Stimulated activated CD4-positive, alpha-beta T cell treated with anti-CD3 and anti-CD28 coated beads, Interleukin-4, amount 100 ng/mL, for 1 hour (primary cell): ENCODE results near the gene OBSL1.

Experiments used
- DNase-seq: peaks from one replicate; pipeline ENCODE4 v3.0.0-alpha.2; 2020

The OBSL1 gene

DNA sequence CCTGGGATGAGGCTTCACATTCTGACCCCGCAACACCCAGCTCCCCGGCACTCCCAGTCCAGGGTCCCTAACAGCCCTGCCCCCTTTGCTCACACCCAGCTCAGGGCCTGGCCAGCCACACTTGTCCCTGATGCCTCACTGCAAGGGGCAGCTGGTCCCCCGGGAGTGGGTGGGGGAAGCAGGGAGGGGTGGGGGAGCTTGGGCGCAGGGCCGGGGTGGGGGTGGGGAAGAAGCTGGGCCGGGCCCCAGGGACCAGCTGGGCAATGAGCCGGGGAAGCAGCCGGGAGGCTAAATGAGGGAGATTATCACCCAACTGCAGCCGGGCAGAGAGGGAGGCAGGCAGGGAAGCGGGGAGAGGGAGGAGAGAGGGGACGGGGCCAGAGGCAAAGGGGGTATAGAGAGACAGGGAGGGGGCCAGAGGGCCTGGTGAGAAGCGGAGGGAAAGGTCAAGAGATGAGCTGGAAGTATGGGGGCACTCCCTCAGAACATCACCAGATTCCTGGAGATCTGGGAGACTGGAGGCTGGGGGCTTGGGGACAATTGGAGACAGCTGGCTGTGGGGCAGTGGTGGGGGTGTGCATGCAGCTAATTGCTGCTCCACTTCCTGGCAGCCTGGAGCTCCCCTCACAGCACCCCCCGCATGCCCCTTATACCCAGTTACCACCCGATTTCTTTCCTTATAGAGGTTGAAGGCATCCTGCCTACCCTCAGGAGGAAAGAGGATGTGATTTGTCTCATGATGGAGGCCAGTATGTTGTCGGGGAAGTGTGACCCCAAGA lies 59.6 kb downstream of the OBSL1 start:
- no peak for DNase-seq

DNA sequence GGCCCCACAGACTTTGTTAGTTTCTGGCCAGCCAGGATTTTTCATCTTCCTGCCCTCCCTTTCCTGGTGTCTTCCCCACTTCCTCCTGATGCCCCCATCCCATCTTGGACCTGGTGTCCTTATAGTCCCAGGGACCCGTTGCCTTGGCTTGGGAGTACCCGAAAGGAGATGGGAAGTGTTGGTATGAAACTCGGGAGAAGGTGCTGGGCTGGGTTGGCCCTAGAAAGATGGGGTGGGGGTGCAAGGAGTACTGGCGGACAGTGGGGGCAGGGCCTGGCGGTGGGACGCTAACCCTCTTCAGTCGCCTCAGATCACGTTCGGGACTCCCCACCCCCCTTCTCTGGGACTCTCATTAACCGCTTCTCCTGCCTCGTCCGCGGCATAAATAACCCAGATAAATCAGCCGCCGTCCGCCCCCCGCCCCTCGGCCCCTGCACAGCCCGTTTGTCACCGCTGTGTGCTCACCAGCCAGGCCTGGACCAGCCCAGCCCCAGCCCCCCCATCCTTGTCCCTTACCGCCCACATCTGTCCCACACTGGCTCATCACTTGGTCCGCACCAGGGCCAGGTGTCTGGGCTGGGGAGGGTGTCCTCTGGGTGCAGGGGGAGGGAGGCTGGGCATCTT lies 60.7 kb downstream of the OBSL1 start:
- DNase-seq: no peak

DNA sequence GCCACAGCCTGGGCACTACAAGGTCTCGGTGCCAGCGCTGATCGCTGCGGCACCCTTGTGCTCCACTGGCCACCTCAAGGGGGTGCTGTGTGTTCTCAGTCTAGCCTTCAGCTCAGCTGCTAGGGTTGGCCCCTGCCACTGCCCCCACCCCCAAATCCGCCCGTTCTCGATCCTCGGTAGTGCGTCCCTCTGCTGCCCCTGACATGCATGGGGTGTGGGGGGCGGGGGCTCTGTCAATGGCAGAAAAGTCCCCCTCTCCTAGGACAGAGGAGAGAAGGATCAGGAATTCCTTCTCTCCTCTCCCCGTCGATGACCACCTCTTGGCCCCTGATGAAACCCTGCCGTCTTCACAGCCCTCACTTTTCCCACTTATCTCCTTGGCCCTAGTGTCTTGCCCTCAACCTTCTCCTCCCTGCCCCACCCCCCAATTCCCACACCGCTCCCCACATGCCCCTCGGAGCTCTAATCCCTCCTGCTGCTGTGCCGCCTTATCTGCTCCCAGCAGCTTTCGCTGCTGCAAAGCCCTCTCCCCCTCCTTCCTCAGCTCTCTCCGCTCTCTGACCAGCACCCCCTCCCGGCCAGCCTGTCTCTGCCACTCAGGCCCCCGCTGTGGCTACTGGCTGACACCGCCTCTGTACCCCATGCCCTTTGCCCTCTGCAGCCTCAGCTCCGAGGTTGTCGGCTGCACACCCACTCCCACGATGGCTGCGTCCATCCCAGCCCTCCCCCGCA lies 61.4 kb downstream of the OBSL1 start:
- peak; percentile 57 for DNase-seq

DNA sequence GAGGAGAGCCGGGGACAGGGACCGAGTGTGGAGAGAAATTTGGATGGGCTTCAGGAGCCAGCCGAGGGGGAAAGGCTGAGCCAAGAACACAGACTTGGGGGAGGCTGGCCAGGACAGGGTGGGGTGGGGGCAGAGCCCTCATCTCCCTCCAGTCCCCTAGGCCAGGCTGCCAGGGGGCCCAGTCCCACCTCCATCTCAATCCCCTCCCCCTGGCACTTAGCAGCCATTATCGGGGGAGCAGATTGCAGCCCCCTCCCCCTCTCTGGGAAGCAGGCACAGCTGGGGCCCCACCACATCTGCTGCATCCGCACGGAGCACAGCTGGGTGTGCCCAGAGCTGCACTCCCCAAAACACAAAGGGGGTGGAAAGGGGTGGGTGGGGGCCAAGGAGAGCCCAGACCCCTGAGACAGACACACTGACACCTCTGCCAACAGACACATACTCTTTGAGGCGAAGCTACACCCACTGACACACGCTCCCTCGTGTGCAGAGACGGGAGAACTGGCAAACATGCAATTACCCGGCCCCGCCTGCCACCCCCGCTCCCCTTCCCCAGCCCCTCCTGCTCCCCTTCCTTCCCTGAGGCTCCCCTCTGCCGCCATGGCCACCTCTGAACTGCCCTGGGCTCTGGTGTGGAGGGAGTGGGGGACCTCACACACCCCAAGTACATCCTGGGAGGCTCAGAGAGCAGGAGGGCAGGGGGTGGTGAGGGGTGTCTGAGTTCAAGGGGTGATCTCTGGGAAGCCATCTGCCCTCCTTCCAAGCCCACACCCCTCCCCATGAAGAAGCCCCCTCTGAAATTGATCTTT lies 62.2 kb downstream of the OBSL1 start:
- DNase-seq: no peak

DNA sequence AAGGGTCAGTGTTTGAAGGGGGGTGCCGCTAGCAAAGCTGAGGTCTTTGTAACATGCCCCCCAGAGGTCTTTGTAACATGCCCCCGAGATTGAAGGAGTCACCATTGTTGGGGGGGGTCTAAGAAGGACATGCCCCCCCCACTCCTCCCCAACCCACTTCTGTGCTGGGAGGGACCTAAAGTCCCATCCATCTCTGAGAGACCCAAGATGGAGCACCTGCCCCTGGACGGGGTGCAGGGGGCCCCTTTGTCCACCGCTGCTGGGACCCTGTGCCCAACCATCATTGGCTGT lies 63.0 kb downstream of the OBSL1 start:
- DNase-seq: no peak

DNA sequence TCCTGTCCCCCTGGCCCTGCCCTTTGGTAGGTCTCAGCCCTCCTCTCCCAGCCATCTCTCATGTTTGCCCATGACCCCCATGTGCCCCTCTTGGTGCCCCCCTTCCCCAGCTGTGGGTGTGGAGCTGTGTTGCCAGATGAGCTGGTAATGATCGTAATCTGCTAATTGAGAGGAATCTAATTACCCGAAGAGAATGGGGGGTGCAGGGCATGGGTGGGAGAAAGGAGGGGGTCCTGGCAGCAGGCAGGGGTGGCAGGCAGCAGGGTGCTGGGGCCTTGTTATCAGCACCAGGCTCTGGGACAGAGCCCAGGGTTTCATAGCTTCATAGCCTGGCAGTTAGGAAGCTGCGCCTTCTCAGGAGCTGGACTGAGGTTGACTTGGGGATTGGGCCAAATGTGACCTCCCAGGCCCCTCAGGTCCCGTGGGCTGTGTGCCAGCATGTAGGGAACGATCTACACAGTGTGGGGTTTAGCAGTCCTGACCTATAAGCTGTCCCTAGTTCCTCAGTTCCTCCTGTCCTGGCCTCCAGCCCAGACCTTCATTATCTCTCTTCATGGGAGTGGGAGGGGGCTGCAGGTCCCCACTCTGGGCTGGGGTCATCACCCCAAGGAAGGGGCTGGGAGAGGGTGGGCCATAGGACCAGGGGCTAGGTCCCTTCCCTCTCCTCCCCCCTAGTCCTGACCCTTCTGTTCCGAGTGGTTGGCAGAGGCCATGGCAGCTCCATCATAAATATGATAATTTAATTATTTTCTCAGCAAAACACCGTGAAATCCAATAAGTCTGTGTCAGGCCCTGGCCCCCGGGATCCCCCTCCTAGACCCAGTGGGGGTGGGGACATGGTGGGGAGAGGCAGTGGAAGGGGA lies 63.5 kb downstream of the OBSL1 start:
- no peak for DNase-seq

DNA sequence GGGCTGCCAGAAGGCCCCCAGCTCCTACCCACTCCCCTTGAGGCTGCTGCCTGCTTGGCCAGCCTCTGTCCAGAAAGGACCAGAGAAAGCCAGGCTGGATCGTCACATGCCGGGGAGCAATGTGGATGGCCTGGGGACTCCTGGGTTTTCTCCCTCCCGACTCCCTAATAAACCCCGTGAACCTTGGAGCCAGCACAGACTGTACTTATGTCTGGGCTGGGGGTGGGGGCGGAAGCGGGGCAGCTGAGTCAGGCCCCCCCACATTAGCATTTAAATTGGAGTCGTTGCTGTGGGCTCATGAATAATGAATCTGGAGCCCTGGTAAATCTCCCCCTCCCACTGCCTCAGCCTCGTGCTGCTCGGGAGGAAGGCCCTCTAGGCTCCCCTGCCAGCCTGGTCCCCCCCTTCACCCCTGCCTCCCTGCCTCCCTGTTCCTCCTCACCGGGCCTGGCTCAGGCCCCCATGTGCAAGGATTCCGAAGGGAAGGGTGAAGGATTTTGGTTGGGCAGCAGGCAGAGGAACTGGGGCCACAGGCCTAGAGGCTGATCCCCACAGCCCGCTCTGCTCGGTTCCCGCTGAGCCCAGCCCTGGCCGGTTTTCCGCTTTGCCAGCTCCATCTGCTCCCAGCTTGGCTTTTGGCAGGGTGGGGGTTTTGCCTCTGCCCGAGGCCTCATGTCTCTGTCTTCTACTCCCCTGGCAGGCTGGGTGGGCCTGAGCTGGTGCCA lies 64.4 kb downstream of the OBSL1 start:
- no peak for DNase-seq

DNA sequence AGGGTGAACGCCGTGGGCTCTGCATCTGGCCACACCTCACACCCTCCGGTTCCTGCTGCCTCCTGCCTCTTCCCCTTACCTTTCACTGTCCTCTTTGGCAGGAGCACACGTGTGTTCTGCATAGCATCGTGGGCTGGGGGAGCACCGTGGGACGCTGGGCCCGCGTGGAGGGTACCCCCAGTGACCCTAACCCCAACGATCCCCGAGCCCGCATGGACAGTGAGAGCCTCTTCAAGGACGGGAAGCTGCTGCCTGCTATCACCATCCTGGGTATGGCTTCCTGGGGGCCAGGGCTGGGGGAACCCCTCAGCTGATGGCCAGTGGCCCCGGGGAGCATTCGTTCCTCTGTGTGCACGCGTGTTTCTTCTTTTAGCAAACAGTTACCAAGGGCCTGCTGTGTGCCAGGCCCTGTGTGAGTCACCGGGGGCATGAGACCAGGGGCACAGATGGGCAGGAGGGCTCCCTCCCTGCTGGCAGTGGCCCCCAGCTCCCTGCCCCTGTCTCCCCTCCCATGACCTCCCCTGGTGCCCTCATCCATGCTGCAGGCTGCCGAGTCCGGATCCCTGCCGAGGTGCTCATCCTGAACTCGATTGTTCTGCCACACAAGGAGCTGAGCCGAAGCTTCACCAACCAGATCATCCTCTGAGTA lies 65.1 kb downstream of the OBSL1 start:
- DNase-seq: no peak

DNA sequence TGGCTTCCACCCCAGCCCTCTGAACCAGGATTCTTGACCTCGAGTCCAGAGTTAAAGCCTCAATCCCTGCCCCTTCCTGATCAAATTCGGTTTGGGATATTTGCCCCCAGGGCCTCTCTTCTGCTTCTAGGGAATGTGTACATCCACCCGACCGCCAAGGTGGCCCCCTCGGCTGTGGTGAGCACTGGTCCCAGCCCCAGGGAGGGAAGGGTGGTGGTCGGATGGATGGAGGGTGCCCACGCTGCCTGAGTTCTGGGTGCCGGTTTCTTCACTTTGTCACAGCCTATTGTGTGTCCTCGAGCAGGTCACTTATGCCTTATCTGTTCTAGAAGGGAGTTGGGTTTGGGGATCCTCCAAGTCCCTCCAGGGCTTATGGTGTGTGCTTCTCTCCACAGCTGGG lies 65.8 kb downstream of the OBSL1 start:
- DNase-seq: no peak

DNA sequence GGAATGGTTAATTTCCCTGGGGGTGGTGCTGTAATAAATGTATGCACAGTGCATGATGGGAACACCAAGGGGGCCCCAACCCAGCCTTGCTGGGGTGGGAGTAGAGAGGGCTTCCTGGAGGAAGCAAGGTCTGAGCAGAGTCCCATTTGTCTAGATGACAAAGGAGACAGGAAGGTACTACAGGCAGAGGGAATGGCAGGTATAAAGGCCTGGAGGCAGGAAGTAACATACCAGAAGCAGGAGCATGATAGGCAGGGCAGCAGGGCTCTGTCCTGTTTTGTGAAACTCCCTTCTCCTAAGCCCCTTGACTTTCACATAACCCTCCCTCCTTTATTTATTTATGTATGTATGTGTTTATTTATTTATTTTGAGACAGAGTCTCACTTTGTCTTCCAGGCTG lies 68.7 kb downstream of the OBSL1 start:
- DNase-seq: no peak

DNA sequence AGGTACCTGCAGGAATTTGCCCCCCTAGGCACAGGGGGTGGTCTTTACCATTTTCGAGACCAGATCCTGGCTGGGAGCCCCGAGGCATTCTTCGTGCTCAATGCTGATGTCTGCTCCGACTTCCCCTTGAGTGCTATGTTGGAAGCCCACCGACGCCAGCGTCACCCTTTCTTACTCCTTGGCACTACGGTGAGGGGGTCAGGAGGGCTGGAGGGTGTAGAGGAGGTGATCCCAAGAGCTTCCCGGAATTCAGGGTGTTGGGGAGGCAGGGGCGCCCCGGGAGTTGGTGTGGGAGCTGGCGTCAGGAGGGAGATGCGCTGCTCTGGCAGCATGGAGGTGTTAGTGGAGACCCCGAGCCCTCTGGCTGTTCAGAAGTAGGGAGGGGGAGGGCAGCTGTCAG lies 69.5 kb downstream of the OBSL1 start:
- no peak for DNase-seq
